ENCODE measurements around the gene RETREG3. TPM values are rescaled to one million over a fixed set of nuclear protein-coding genes. Genes with fewer than 3 reads are reported as not detected.
"Not testable (repeated sequence)": the region's sequence is repeated elsewhere in the genome, so short reads cannot be mapped to it uniquely, and the experiment has no call there.

The RETREG3 gene
- polyA plus RNA-seq, 3 donors, result 13.6 to 28.8 (median 20.7) TPM

- H3K27ac ChIP-seq (ENCODE audit: low read depth, low read length), result no peak overlapping the region
- 33 to 72% (median 68%) methylated on average over 4 of the region's 4 CpGs for WGBS, 3 donors
Measured at GRCh38 chr17:42617956-42618431, 8.8 kb upstream of the RETREG3 start.

DNA sequence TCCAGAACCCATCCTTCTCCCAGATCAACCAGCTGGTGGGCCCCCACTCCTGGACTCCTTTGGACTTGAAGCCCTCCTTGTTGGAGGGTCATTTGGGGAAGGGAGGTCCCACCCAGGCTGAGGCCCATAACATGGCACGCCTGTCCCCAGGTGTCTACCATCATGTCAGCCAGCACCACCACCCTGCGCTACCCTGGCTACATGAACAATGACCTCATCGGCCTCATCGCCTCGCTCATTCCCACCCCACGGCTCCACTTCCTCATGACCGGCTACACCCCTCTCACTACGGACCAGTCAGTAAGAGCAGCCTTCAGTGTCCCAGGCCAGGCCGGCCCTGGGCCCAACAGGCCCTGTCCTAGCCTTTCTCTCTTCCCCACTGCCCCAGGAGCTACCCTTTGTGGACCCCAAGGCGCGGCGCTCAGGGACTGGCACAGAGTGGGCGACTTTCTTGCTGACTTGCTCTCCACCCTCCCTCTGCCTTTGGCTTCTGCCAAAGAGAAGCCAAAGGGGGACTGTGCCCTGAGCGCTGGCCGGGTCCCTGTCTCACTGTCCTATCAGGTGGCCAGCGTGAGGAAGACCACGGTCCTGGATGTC, 4.6 kb upstream of the RETREG3 start:
- 95 to 98% (median 97%) methylated on average over 17 of the region's 17 CpGs for WGBS, 3 donors
- H3K27ac ChIP-seq (ENCODE audit: low read depth, low read length), result no peak overlapping the region

GRCh38 chr17:42612013-42612412, 2.8 kb upstream of the RETREG3 start:
- WGBS, 3 donors, result 95 to 96% (median 96%) methylated on average over 4 of the region's 4 CpGs

GRCh38 chr17:42609814-42610801, 934 bp upstream of the RETREG3 start:
- WGBS, 3 donors, result 11 to 20% (median 15%) methylated on average over 33 to 35 of the region's 42 CpGs

More at GRCh38 chr17:42612013-42612412, 2.8 kb upstream of the RETREG3 start:
- H3K27ac ChIP-seq (ENCODE audit: low read depth, low read length), result no peak overlapping the region

DNA sequence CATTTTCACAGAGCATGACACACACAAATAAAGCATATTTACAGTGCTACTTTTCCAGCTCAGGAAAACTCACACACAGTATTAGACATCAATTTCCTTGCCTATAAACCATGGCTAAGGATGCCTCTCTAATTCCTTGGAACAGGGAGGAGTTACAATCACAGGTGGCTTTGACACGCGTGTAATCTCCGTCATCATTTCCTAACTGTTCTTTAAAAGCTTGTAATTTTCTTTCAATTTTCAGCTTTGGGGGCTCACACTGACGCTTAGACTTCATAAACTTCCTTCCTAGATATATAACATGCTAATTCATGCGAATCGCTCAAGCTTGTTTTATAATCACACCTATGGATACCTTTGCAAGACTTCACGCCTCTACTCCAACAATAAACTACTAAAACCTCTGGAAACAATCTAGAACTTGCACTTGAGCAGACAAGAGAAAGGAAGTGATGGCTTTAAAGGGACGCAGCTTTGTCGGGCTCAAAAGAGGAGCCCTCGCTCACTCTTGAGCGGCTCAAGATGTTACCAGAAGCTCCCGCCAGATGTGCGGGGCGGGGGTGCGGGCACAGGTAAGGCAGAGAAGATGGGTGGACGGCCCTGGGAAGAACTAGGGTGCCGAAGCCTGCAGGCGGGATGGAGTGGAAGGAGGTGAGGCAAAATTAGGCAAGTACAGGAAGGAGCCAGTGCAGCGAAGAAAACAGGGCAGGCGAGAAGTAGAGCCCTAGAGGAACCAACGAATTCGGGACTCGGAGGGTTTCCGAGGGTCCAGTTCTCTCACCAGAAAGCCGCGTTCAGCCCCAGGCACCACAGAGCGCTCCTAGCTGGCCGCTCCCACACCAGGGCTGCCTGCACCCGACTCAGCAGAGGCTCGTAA, 631 bp downstream of the RETREG3 start:
- H3K27ac ChIP-seq (ENCODE audit: low read depth, low read length), result no peak overlapping the region
- 0 to 1% (median 1%) methylated on average over 27 to 30 of the region's 30 CpGs for WGBS, 3 donors

More at GRCh38 chr17:42609814-42610801, 934 bp upstream of the RETREG3 start:
- not testable (repeated sequence) for H3K27ac ChIP-seq (ENCODE audit: low read depth, low read length)

- 28 to 47% (median 37%) methylated on average over 3 of the region's 3 CpGs for WGBS, 3 donors
- H3K27ac ChIP-seq (ENCODE audit: low read depth, low read length), result no peak overlapping the region
Measured at GRCh38 chr17:42607769-42608168, 1.4 kb downstream of the RETREG3 start.

DNA sequence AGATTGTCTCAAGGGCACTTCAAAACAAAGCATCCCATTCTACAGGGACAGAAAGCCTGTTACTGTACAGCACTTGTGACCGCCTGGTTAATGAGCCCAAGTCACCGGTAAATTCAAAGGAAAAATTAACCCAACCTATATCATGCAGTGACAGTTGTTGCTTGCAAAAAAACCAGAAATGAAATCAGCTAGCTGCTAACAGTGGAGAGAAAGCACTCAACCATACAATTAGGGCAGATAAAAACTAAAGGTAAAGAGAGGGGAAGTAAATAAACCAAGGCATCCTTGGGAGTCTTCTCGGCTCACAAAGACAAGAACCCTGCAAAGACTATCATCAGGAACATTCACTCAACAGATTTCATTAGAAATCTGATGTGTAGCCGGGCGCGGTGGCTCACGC, 5.9 kb downstream of the RETREG3 start:
- no peak overlapping the region for H3K27ac ChIP-seq (ENCODE audit: low read depth, low read length)
- WGBS, 3 donors, result 91 to 92% (median 92%) methylated on average over 7 of the region's 7 CpGs

GRCh38 chr17:42598905-42599304, 10.3 kb downstream of the RETREG3 start:
- 23 to 45% (median 38%) methylated on average over 2 of the region's 2 CpGs for WGBS, 3 donors
- no peak overlapping the region for H3K27ac ChIP-seq (ENCODE audit: low read depth, low read length)

DNA sequence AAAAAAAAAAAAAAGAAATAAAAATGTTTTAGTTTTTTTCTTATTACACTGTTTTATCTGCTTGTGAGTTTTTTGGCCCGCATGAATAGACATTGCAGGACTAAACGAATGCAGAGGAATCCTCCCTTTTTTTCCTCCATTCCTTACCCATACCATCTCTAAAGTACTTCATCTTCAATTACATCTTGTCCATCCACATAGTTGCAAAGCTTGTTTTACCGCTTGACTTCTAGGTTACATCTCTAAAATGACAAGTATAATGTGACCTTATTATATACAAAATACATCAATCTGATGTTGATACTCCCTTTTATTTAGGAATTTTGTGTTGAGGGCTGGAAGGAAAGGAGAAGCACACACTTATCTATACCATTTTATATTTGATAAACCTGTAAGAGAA, 12.8 kb downstream of the RETREG3 start:
- no peak overlapping the region for H3K27ac ChIP-seq (ENCODE audit: low read depth, low read length)
- 77 to 84% (median 78%) methylated on average over 3 of the region's 3 CpGs for WGBS, 3 donors

DNA sequence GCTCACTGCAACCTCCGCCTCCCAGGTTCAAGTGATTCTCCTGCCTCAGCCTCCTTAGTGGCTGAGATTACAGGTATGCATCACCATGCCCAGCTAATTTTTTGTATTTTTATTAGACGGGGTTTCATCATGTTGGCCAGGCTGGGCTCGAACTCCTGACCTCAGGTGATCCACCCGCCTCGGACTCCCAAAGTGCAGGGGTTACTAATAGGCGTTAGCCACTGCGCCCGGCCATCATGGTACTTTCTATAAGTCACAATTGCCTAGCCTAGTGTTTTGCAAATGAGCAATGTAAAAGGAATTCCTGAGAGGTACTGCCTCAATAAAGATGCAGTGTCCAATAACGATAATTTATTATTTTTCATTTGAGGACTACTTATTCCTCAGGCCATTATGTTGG, 17.8 kb downstream of the RETREG3 start:
- WGBS, 3 donors, result 93 to 96% (median 95%) methylated on average over 9 of the region's 9 CpGs
- H3K27ac ChIP-seq (ENCODE audit: low read depth, low read length), result no peak overlapping the region

GRCh38 chr17:42590886-42591285, 18.3 kb downstream of the RETREG3 start:
- WGBS, 3 donors, result 83 to 100% (median 92%) methylated on average over 2 of the region's 2 CpGs
- H3K27ac ChIP-seq (ENCODE audit: low read depth, low read length), result no peak overlapping the region

GRCh38 chr17:42586514-42587230, 22.5 kb downstream of the RETREG3 start:
- no peak overlapping the region for H3K27ac ChIP-seq (ENCODE audit: low read depth, low read length)
- WGBS, 3 donors, result 80 to 88% (median 84%) methylated on average over 7 of the region's 7 CpGs

DNA sequence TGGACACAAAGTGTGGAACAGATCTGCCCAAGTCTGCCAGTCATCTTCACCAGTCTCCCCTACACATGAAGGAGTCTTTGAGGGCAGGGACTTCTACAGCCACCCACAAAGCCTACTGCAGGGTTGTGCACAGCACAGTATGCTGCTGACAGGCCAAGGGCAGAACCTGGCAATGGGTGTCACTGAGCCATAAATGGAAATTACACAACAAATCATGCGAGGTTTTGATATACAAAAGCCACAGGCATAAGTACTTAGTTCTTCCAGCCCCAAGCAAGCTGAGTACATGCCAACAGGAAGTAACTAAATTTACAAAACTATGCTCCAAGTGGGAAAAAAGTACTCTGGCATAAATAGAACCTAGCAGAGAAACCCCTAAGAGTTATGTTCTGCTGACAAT, 23.8 kb downstream of the RETREG3 start:
- WGBS, 3 donors, result 11 to 28% (median 23%) methylated on average over 1 of the region's 1 CpG
- no peak overlapping the region for H3K27ac ChIP-seq (ENCODE audit: low read depth, low read length)

GRCh38 chr17:42584880-42585279, 24.3 kb downstream of the RETREG3 start:
- no peak overlapping the region for H3K27ac ChIP-seq (ENCODE audit: low read depth, low read length)
- WGBS, 3 donors, result 66 to 84% (median 78%) methylated on average over 8 to 9 of the region's 9 CpGs

GRCh38 chr17:42581744-42582270, 27.4 kb downstream of the RETREG3 start:
- H3K27ac ChIP-seq (ENCODE audit: low read depth, low read length), result no peak overlapping the region
- 91 to 92% (median 92%) methylated on average over 10 of the region's 10 CpGs for WGBS, 3 donors

DNA sequence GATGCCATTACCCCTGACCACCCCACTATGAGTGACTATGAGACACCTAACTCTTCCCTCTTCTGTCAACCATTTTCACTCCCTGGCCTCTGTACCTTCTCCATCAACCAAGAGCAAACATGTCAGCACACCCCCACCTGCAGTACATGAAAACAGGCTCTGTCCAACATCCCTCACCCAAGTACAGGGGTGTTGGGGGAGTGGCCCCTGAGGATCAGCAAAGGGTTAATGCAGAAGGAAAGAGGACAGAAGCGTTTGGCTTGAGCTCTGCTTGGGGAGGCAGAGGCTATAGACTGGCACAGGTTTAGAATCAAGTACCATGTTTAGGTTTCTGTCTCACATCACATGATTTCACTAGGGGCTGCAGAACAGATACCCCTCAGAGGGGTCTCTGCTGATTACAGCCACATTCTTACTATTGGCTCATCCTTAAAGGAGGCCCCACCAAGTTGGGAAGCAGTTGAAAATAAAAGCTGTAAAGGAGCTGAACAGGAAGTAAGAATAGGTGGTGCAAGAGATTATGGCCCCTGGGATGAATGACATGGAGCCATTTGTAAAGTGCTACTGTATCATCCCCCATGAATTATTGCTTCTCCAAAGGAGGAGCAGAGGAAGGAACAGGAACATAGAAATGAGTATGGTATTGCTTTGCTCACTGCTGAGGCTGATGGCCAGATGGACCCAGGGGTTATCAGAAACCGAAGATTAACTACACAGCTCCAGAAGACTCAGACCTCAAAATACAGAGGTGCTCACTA, 29.2 kb downstream of the RETREG3 start:
- WGBS, 3 donors, result 38 to 54% (median 46%) methylated on average over 2 of the region's 2 CpGs
- no peak overlapping the region for H3K27ac ChIP-seq (ENCODE audit: low read depth, low read length)

DNA sequence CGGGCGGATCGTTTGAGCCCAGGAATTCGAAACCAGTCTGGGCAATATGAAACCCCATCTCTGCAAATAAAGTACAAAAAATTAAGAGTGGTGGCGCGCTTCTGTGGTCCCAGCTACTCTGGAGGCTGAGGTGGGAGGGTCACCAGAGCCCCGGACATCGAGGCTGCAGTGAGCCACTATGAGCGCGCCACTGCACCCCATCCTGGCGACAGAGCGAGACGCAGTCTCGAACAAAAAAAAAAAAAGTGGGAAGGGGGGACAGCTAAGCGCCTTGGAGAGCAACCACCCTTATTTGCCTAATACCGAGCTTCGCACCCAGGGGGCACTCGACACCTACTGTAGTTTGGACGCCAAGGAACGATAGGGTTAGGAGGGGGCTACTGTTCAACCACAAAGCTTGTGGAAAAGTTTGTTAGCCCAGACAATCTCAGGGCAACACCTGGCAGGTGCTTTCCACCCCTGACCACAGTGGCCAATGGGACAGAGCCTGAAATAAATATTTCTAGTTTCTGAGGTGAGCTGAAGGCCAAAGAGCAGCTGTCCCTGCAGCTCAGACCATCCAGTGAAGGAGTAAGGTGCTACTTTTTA, 30.8 kb downstream of the RETREG3 start:
- 0 to 1% (median 0%) methylated on average over 20 of the region's 20 CpGs for WGBS, 3 donors
- H3K27ac ChIP-seq (ENCODE audit: low read depth, low read length), result no peak overlapping the region

Data from adipose tissue (tissue), 3 donors.